Activated CD8-positive, alpha-beta T cell treated with anti-CD3 and anti-CD28 coated beads, Interleukin-2, amount 10 ng/mL, durations not matched to agents 7 days and 5 days (primary cell): Measurements from ENCODE around the gene SLC13A5. TPM values are rescaled to one million over a fixed set of nuclear protein-coding genes. Genes with fewer than 3 reads are reported as not detected.
A peak's percentile ranks its signal among the peaks of the same experiment; 100 is the strongest.
"Not testable (repeated sequence)": the region's sequence is repeated elsewhere in the genome, so short reads cannot be mapped to it uniquely, and the experiment has no call there.

Experiments
- ATAC-seq: fragments of 150-1000 bp; cut with Tn5 transposase; one replicate; pipeline ENCODE4 v1.10.0; 2021; ENCODE audit warnings: moderate library complexity
- CTCF ChIA-PET: fragments of 350-600 bp; sonication (Branson Sonifier 250); formaldehyde crosslinking; loops from one replicate; lab custom pipeline; 2021; ENCODE audit warnings: antibody characterized with exemption; lab: Charles Lee
- POLR2A ChIA-PET: fragments of 350-600 bp; sonication (Branson Sonifier 250); formaldehyde crosslinking; loops from one replicate; lab custom pipeline; 2021; ENCODE audit warnings: antibody characterized with exemption; lab: Charles Lee
- DNase-seq: peaks from one replicate; pipeline ENCODE4 v3.0.0-alpha.2; 2020
- H3K27ac Mint-ChIP-seq: one replicate; pipeline ENCODE4 v1.8.0; 2021; ENCODE audit warnings: mild to moderate bottlenecking, mixed read lengths
- H3K27me3 Mint-ChIP-seq: one replicate; pipeline ENCODE4 v1.8.0; 2021; ENCODE audit warnings: low read depth, mixed read lengths
- H3K36me3 Mint-ChIP-seq: one replicate; pipeline ENCODE4 v1.8.0; 2021; ENCODE audit warnings: low read depth, mixed read lengths
- H3K4me1 Mint-ChIP-seq: one replicate; pipeline ENCODE4 v1.8.0; 2021; ENCODE audit warnings: low read depth, mixed read lengths
- H3K4me3 Mint-ChIP-seq: one replicate; pipeline ENCODE4 v1.8.0; 2021; ENCODE audit warnings: mild to moderate bottlenecking, mixed read lengths
- H3K9me3 Mint-ChIP-seq: one replicate; pipeline ENCODE4 v1.8.0; 2022; ENCODE audit warnings: mixed read lengths; ENCODE audit not compliant: insufficient read depth
- total RNA-seq, 2 experiments: library from RNA; stranded (reverse); gene quantifications; one replicate each; pipeline ENCODE4 v1.2.3, GENCODE V29; 2021

The SLC13A5 gene
- total RNA-seq, 2 experiments from 2014 or later, result not detected

DNA sequence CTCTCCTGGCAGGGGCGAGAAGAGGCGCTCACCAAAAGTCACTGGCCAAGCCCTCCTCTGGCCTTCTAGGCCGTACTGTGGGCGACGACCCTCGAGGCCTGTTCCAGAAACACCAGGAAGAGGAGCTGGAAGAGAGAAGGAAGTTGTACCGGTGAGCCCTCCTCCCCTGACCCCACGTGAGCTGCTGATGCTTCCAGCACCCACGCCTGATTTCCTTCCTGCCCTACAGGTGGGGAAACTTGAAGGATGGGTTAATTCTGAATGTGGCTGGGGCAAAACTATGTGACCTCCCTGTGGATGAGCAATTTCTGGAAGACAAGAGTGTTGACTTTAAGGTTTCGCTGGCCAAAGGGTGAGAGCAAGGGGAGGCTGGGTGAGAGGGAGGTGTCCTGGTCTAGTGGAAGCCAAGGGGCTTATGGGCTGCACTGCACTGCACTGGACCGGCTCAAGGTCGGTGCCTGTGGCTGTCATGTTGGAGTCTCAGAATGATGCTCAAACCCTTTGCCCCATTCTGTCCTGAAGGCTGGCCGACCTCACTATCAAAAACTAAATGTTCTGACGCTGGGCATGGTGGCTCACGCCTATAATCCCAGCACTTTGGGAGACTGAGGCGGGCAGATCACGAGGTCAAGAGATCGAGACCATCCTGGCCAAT is 55.4 kb downstream of the SLC13A5 start:
- H3K36me3 Mint-ChIP-seq, result peaks cover 8% of the 10 kb centered on the region
- no peaks in the 10 kb centered on the region for H3K9me3 Mint-ChIP-seq
- H3K27me3 Mint-ChIP-seq, result peaks cover 30% of the 10 kb centered on the region
- H3K4me3 Mint-ChIP-seq, result peak overlapping the region; percentile 86
- ChIA-PET CTCF (interaction anchor here (0.9 kb wide), 1 partner anchor 9 kb away, joined by 4 read pairs; no protein-coding TSS in a partner anchor), POLR2A (interaction anchor here (1.3 kb wide), 1 partner anchor 18 kb away, joined by 3 read pairs; no protein-coding TSS in a partner anchor)
- DNase-seq, result no peak
- peaks cover 55% of the 10 kb centered on the region for H3K4me1 Mint-ChIP-seq
- peak overlapping the region; percentile 81 for H3K27ac Mint-ChIP-seq
- ATAC-seq, result no peak

DNA sequence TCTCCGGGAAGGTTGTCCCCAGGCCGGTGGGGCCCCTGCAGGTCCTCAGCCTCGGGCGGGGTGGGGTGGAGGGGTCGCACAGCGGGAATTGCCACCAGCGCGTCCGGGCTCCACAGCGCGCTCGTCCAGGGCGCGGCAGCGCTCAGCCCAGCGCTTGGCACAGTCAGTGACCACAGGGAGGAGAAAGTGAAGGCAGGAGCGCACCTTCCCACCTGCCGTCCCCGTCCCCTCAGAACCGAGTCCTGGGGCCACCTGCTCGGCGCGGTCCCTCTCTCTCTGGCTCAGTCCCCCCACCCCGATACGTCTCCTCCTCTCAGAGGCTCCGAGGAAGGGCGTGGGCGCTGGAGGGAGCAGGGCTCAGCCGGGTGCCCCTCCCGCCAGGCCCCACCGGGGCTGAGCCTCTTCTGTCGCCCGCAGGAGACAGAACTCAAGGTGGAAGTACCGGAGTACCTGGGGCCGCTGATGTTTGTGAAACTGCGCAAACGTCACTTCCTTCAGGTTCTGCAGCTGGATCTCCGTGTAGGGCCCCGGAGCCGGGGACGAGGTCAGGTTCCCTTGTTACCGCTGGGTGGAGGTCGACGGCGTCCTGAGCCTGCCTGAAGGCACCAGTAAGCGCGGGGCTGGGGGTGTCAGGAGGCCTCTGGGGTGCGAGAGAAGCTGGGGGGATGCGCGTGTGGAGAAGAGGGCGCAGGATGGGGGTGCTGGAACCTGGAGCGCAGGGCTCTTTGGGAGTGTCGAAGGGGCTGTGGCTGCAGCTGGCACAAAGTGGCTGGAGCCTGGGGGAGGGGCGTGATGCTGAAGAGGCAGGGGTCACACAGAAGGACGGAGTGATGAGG is 56.2 kb downstream of the SLC13A5 start:
- H3K36me3 Mint-ChIP-seq, result not testable (repeated sequence)
- peak overlapping the region; percentile 81 for H3K27ac Mint-ChIP-seq
- POLR2A ChIA-PET, result interaction anchor here (1.3 kb wide), 1 partner anchor 17 kb away, joined by 3 read pairs; no protein-coding TSS in a partner anchor

DNA sequence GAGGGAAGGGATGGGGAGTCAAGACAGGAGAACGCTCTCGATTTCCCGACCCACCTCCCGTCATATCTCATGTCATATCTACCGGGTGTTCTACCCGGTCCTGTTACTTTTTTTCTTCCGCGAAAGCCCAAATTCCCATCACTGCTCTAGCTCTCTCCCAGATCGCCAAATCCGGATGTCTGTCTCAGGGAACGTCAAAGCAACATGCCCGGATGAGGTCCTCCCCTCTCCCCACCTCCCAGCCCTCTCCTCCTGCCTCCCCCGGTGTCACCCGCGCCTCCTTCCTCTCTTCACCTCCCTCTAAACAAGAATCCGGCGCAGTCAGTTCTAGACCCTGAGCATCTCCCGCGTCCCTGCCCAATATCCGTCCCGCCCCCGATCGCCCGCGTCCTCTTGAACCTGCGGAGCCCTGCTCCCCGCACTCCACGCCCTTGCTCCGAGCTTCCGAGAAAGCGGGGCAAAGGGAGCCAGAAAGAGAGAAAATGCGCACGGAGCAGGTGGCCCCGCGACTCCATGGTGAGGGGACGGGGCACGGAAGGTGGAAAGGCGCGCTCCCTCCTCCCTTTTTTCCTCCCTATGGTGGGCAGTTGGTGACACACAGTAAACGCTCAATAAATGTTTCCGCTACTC is 57.3 kb downstream of the SLC13A5 start:
- H3K9me3 Mint-ChIP-seq, DNase-seq, POLR2A ChIA-PET, H3K27ac Mint-ChIP-seq, CTCF ChIA-PET, H3K36me3 Mint-ChIP-seq, ATAC-seq: not testable (repeated sequence)
- H3K27me3 Mint-ChIP-seq, result peaks cover 23% of the 10 kb centered on the region
- H3K4me1 Mint-ChIP-seq, result peaks cover 51% of the 10 kb centered on the region
- H3K4me3 Mint-ChIP-seq, result peak overlapping the region; percentile 54

More for the DNA sequence above, 56.2 kb downstream of the SLC13A5 start:
- DNase-seq (peak; percentile 71), ATAC-seq (peak; percentile 82)
- Mint-ChIP-seq H3K4me3 (peak overlapping the region; percentile 86), H3K27me3 (peaks cover 23% of the 10 kb centered on the region), H3K4me1 (peaks cover 58% of the 10 kb centered on the region)
- H3K9me3 Mint-ChIP-seq, result not testable (repeated sequence)
- CTCF ChIA-PET, result interaction anchor here (0.9 kb wide), 1 partner anchor 10 kb away, joined by 4 read pairs; no protein-coding TSS in a partner anchor

DNA sequence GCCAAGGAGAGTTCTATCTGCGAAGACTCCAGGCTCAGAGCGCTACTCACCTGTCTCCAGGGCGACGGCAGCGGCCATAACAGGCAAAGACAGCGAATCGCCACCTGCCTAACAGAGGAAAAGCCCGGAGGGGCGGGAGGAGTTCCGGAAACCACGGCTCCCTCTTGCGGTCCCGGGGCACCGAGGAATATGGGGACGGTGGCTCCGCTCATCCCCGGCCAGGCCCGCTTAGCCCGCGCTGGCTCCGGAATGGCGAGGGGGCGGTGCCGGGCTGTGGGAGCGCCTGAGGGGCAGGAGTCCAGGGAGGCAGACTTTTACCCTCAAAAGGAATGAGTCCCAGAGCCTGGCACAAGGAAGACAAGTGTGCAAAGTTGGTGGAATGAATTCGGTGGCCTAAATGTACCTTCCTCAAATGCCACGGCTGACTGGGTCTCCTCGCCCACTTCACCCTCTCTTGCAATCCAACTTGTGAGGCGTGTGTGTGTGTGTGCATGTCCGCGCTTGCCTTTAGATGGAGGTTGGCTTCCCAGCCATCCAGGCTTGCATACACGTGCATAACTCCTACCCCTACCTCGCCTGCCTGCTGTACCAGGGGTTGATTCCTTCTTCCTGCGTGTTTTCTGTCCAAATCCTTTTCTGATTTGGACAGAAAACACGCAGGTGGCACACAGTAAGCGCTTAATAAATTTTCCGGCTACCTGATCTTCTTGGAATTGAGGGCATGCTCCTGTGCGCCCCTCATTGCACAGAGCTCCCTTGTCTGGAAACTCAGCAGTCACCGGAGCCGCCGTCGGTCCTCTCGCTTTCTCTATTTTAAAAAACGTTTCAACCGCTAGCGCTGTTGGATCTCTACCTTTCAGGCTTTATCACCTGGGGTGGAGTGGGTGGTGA is 58.1 kb downstream of the SLC13A5 start:
- ChIA-PET CTCF (no interaction called here), POLR2A (no interaction called here)
- peak overlapping the region; percentile 54 for H3K4me3 Mint-ChIP-seq
- H3K4me1 Mint-ChIP-seq, result peaks cover 48% of the 10 kb centered on the region
- H3K9me3 Mint-ChIP-seq, result no peaks in the 10 kb centered on the region
- DNase-seq (no peak), ATAC-seq (no peak)
- peaks cover 12% of the 10 kb centered on the region for H3K36me3 Mint-ChIP-seq
- H3K27me3 Mint-ChIP-seq, result peaks cover 23% of the 10 kb centered on the region
- no peak overlapping the region for H3K27ac Mint-ChIP-seq

DNA sequence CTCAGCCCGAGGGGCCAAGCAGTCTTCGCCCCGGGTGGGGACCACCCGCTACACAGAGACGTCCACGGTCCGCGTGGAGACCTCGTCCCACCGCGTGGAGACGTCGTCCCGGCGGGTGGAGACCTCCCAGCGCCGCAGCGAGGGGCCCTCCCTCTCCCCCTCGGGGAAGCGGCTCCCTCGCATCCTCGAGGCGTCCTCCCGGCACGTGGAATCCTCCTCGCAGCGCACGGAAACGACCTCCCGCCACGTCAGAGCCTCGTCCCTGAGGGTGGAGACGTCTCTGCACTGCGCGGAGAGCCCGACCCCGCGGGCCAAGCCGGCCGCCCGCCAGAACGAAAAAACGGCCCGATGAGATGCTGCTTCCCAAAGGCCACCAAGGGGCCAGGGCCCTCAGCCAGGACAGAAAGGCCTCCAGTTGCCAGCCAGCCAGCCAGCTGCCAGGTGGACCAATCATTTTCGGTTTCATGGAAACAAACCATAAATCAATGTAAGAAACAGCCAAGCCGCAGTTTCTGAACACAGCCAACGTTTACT is 61.2 kb downstream of the SLC13A5 start:
- H3K4me1 Mint-ChIP-seq, result peaks cover 51% of the 10 kb centered on the region
- H3K36me3 Mint-ChIP-seq, result peaks cover 31% of the 10 kb centered on the region
- peaks cover 21% of the 10 kb centered on the region for H3K27me3 Mint-ChIP-seq
- peak overlapping the region; percentile 97 for H3K4me3 Mint-ChIP-seq
- H3K9me3 Mint-ChIP-seq, result no peaks in the 10 kb centered on the region
- CTCF ChIA-PET, result interaction anchor here (0.8 to 1.3 kb wide), 3 partner anchors 10 to 178 kb away, joined by 3 to 7 read pairs (median 5); partner anchors contain the start of gene TXNDC17
- ATAC-seq (peak; percentile 7), DNase-seq (peak; percentile 47)
- no peak overlapping the region for H3K27ac Mint-ChIP-seq
- POLR2A ChIA-PET, result interaction anchor here (0.6 to 2.8 kb wide), 4 partner anchors 12 to 179 kb away, joined by 3 to 36 read pairs (median 10); partner anchors contain the start of genes KIAA0753, TXNDC17 and XAF1

DNA sequence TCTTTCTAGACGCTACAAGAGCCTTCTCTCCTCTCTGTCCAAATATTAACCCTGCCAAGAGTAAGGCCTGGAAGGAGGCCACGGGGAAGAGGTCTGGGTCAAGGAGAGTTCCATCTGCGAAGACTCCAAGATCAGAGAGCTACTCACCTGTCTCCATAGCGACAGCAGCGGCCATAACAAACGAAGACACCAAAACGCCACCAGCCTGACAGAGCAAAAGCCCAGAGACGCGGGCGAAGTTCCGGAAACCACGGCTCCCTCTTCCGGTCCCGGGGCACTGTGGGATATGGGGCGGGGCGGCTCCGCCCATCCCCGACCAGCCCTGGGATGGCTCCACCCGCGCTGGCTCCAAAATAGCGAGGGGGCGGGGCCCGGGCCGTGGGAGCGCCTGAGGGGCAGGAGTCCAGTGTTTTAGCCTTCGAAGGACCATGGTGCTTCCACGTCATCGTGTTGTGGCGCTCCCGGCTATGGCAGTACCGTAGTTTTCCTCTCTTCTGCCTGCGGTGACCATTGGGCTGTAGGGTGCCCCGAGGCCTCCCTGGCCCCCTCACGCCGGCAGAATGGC is 61.7 kb downstream of the SLC13A5 start, which contains the start of the genes C17orf100 and MED31:
TSS of gene C17orf100 (plus strand) at position 409 of the 565 bp plus-strand sequence. CDS start at position 561, 152 bp downstream.
TSS of gene MED31 (minus strand) at position 252 of the 565 bp plus-strand sequence. CDS start at position 175, 77 bp downstream.
- Mint-ChIP-seq H3K9me3 (no peaks in the 10 kb centered on the region), H3K4me1 (peaks cover 54% of the 10 kb centered on the region), H3K4me3 (peak within 1 kb of the TSS; percentile 97), H3K36me3 (peaks cover 33% of the 10 kb centered on the region), H3K27ac (peak within 1 kb of the TSS; percentile 98), H3K27me3 (peaks cover 21% of the 10 kb centered on the region)
- DNase-seq (peak; percentile 96), ATAC-seq (peak; percentile 93)
- CTCF ChIA-PET, result interaction anchor here (0.8 to 1.6 kb wide), 6 partner anchors 10 to 178 kb away, joined by 3 to 7 read pairs (median 4); partner anchors contain the start of gene TXNDC17
- POLR2A ChIA-PET, result interaction anchor here (0.6 to 2.8 kb wide), 4 partner anchors 11 to 179 kb away, joined by 3 to 36 read pairs (median 10); partner anchors contain the start of genes KIAA0753, TXNDC17 and XAF1

DNA sequence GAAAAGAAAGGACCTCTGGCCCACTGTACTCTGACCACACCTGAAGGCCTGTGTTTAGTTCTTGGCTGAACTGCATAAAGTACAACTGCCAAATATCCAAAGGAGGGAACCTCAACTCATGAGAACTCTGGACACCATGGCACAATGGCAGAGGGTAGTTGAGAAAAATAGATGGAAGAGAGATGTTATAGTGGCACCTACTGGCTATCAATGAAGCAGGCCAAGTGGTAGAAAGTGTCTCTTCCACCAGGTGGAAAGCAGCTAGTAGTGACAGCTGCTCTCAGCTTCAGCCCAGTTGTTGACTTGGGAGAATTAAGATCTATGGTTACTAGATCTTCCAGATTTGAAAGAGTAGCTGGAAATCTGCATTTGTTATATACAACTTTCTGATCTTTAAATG is 65.0 kb downstream of the SLC13A5 start:
- no peak overlapping the region for H3K27ac Mint-ChIP-seq
- no peaks in the 10 kb centered on the region for H3K9me3 Mint-ChIP-seq
- POLR2A ChIA-PET, result no interaction called here

DNA sequence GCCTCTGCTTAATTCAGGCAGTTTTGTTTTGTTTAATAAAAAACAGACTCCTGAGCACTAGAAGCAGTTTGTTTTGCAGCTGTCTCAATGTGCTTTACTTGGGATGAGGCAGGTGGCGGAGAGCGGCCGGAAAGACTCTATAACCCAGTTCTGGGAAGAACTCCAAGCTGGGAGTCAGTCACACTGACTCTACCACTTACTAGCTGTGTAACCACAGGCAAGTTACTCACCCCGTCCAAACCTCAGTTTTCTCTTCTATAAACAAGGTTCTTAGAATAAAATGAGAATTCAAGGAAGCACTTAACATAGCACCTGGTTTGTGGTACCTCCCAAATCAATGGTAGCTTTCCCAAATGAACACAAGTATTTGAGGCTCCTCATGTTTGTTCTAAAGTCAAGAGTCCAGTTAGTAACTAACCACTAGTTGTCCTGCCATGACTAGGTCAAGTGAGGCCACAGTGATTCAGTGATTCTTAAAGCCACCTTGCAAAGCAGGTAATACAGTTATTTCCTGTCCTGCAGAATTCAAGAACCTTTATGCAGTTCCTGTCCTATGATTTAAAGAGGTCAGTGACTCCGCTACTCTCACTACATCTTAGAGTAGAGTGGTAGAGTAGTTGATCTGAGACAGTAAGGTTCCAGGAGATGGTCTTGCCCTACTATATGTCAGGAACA is 69.6 kb downstream of the SLC13A5 start:
- no peaks in the 10 kb centered on the region for H3K27me3 Mint-ChIP-seq
- no peak overlapping the region for H3K27ac Mint-ChIP-seq
- ATAC-seq (no peak), DNase-seq (no peak)
- peaks cover 64% of the 10 kb centered on the region for H3K4me1 Mint-ChIP-seq
- ChIA-PET POLR2A (no interaction called here), CTCF (no interaction called here)
- no peak overlapping the region for H3K4me3 Mint-ChIP-seq
- H3K9me3 Mint-ChIP-seq, result no peaks in the 10 kb centered on the region
- H3K36me3 Mint-ChIP-seq, result peaks cover 58% of the 10 kb centered on the region

More for the DNA sequence above, 65.0 kb downstream of the SLC13A5 start:
- Mint-ChIP-seq H3K4me3 (no peak overlapping the region), H3K4me1 (peaks cover 59% of the 10 kb centered on the region), H3K27me3 (no peaks in the 10 kb centered on the region), H3K36me3 (peaks cover 52% of the 10 kb centered on the region)
- DNase-seq (no peak), ATAC-seq (no peak)
- CTCF ChIA-PET, result interaction anchor here (0.6 to 2.4 kb wide), 11 partner anchors 10 to 176 kb away, joined by 3 to 24 read pairs (median 3); a partner anchor contains a TSS

DNA sequence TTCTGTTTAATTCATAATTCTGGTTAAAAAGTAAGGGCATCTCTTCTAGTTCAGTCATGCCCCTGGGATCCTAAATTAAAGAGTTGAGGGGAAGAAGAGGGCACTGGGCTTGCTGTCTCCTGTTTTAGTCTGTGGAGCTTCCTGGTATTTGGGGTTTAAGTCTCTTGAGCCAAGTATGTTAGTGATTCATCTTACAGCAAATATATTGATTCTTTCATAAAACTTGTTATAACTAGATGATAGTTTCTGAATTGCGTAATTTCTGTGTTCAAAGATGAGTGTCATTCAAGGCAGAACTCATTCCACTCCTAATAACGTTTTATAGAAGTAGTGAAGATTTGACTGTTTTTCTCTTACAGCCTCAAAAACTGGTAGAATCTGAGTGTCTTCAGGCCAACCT is 70.6 kb downstream of the SLC13A5 start:
- peaks cover 48% of the 10 kb centered on the region for H3K36me3 Mint-ChIP-seq
- DNase-seq, result no peak
- no peaks in the 10 kb centered on the region for H3K9me3 Mint-ChIP-seq
- ChIA-PET POLR2A (interaction anchor here (4.9 kb wide), 1 partner anchor 8 kb away, joined by 36 read pairs; the partner anchor contains the start of genes C17orf100 and MED31), CTCF (interaction anchor here (1.2 to 1.3 kb wide), 2 partner anchors 18 to 24 kb away, joined by 3 read pairs; no protein-coding TSS in a partner anchor)
- peaks cover 65% of the 10 kb centered on the region for H3K4me1 Mint-ChIP-seq
- no peaks in the 10 kb centered on the region for H3K27me3 Mint-ChIP-seq
- no peak for ATAC-seq
- H3K27ac Mint-ChIP-seq, result peak overlapping the region; percentile 57
- peak overlapping the region; percentile 94 for H3K4me3 Mint-ChIP-seq
